HepG2 (cell line): Measurements from ENCODE around the gene STX8. TPM values are rescaled to one million over a fixed set of nuclear protein-coding genes. Genes with fewer than 3 reads are reported as not detected.

ENCODE experiments used
- ASH2L ChIP-seq: fragments of 300-600, 200-600 bp; sonication (generic); IDR thresholded peaks from 2 replicates; pipeline ENCODE4 v1.7.0; 2017; ENCODE audit warnings: low read depth, mild to moderate bottlenecking, moderate library complexity, mixed read lengths, low read length; ENCODE audit not compliant: insufficient read length
- ELF1 ChIP-seq: sonication (generic); formaldehyde crosslinking; IDR thresholded peaks from 2 replicates; pipeline ENCODE4 v1.4.0; 2020; ENCODE audit warnings: missing genetic modification reagents
- HNRNPK ChIP-seq: fragments of 200-400 bp; formaldehyde crosslinking; IDR thresholded peaks from 2 replicates; pipeline ENCODE4 v1.6.1; 2018; ENCODE audit warnings: low read length, low read depth, moderate library complexity, mild to moderate bottlenecking; ENCODE audit not compliant: poor library complexity, severe bottlenecking
- MEIS1 ChIP-seq: sonication (generic); formaldehyde crosslinking; IDR thresholded peaks from 2 replicates; pipeline ENCODE4 v1.9.0; 2021; ENCODE audit warnings: mild to moderate bottlenecking, missing genetic modification reagents, moderate library complexity, borderline replicate concordance
- PBX2 ChIP-seq: IDR thresholded peaks from 2 replicates; pipeline ENCODE4 v1.6.1; 2016; ENCODE audit warnings: control low read depth
- THAP11 ChIP-seq: IDR thresholded peaks from 2 replicates; pipeline ENCODE4 v1.6.1; 2016; ENCODE audit warnings: missing biosample characterization, missing genetic modification reagents
- ZBTB14 ChIP-seq: sonication (generic); formaldehyde crosslinking; IDR thresholded peaks from 2 replicates; pipeline ENCODE4 v1.4.0; 2020; ENCODE audit warnings: missing genetic modification reagents
- ZFP1 ChIP-seq: IDR thresholded peaks from 2 replicates; pipeline ENCODE4 v1.6.1; 2016
- ZNF180 ChIP-seq: sonication (generic); formaldehyde crosslinking; IDR thresholded peaks from 2 replicates; pipeline ENCODE4 v1.4.0; 2020; ENCODE audit warnings: low read depth, missing genetic modification reagents, borderline replicate concordance
- ZNF275 ChIP-seq: sonication (generic); formaldehyde crosslinking; IDR thresholded peaks from 2 replicates; pipeline ENCODE4 v1.8.0; 2022; ENCODE audit warnings: missing genetic modification reagents, mild to moderate bottlenecking, inconsistent platforms, borderline replicate concordance
- polyA plus RNA-seq, 8 experiments: library from polyadenylated mRNA; depleted of rRNA in 3 of 8; stranded (reverse) in 7 of 8; unstranded in 1 of 8; fragments of >200 nt; fragmentation: Illumina TruSeq in 4 of 8; extraction: Trizol in 4 of 8; gene quantifications; 2 replicates each; pipeline versions ENCODE4 v1.2.1 to v1.2.3, GENCODE V29; 2011 to 2016; ENCODE audit warnings: low read depth in 4 of 8, missing spikeins in 1 of 8, mixed read lengths in 1 of 8; ENCODE audit not compliant: insufficient read depth in 1 of 8
- total RNA-seq, 5 experiments: library from RNA; depleted of rRNA; stranded (reverse); fragments of >200 nt; fragmentation: Illumina TruSeq; extraction: Trizol; gene quantifications; 2 replicates each; pipeline ENCODE4 v1.2.3, GENCODE V29; 2016; ENCODE audit warnings: low read depth in 1 of 5
- TF ChIP-seq, protein P1 (sequence below): sonication (generic); formaldehyde crosslinking; IDR thresholded peaks from 2 replicates; pipeline ENCODE4 v1.4.0; 2020; ENCODE audit warnings: missing genetic modification reagents, mild to moderate bottlenecking, borderline replicate concordance
- TF ChIP-seq, protein P2 (sequence below): sonication (generic); formaldehyde crosslinking; IDR thresholded peaks from 2 replicates; pipeline ENCODE4 v1.4.0; 2020; ENCODE audit warnings: mild to moderate bottlenecking, missing genetic modification reagents
- TF ChIP-seq, protein P3 (sequence below): sonication (generic); formaldehyde crosslinking; IDR thresholded peaks from 2 replicates; pipeline ENCODE4 v1.5.0; 2020; ENCODE audit warnings: missing genetic modification reagents

Gene STX8
- total and polyA plus RNA-seq, 2 of the 13 experiments (the other 11 are each of a cell fraction or from before 2014, with no cell fraction given): 36.4 to 53.6 TPM

GRCh38 chr17:9575381-9576101, at the start of gene STX8 (continued):
- TF ChIP-seq ZNF180 (CRISPR knock-in tag) (no peak), ELF1 (CRISPR knock-in tag) (peak; percentile 97), ZBTB14 (no peak), HNRNPK (peak; percentile 88), ASH2L (peak; percentile 74), PBX2 (CRISPR knock-in tag) (no peak), ZFP1 (peak; percentile 60; the same call in 1 of the 2 replicates), MEIS1 (CRISPR knock-in tag) (peak; percentile 25; the same call in 1 of the 2 replicates), THAP11 (peak; percentile 91), ZNF275 (no peak)
- TF ChIP-seq, protein P1, sequence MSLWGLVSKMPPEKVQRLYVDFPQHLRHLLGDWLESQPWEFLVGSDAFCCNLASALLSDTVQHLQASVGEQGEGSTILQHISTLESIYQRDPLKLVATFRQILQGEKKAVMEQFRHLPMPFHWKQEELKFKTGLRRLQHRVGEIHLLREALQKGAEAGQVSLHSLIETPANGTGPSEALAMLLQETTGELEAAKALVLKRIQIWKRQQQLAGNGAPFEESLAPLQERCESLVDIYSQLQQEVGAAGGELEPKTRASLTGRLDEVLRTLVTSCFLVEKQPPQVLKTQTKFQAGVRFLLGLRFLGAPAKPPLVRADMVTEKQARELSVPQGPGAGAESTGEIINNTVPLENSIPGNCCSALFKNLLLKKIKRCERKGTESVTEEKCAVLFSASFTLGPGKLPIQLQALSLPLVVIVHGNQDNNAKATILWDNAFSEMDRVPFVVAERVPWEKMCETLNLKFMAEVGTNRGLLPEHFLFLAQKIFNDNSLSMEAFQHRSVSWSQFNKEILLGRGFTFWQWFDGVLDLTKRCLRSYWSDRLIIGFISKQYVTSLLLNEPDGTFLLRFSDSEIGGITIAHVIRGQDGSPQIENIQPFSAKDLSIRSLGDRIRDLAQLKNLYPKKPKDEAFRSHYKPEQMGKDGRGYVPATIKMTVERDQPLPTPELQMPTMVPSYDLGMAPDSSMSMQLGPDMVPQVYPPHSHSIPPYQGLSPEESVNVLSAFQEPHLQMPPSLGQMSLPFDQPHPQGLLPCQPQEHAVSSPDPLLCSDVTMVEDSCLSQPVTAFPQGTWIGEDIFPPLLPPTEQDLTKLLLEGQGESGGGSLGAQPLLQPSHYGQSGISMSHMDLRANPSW (CRISPR knock-in tag): no peak
- TF ChIP-seq, protein P2, sequence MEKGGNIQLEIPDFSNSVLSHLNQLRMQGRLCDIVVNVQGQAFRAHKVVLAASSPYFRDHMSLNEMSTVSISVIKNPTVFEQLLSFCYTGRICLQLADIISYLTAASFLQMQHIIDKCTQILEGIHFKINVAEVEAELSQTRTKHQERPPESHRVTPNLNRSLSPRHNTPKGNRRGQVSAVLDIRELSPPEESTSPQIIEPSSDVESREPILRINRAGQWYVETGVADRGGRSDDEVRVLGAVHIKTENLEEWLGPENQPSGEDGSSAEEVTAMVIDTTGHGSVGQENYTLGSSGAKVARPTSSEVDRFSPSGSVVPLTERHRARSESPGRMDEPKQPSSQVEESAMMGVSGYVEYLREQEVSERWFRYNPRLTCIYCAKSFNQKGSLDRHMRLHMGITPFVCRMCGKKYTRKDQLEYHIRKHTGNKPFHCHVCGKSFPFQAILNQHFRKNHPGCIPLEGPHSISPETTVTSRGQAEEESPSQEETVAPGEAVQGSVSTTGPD: no peak
- TF ChIP-seq, protein P3, sequence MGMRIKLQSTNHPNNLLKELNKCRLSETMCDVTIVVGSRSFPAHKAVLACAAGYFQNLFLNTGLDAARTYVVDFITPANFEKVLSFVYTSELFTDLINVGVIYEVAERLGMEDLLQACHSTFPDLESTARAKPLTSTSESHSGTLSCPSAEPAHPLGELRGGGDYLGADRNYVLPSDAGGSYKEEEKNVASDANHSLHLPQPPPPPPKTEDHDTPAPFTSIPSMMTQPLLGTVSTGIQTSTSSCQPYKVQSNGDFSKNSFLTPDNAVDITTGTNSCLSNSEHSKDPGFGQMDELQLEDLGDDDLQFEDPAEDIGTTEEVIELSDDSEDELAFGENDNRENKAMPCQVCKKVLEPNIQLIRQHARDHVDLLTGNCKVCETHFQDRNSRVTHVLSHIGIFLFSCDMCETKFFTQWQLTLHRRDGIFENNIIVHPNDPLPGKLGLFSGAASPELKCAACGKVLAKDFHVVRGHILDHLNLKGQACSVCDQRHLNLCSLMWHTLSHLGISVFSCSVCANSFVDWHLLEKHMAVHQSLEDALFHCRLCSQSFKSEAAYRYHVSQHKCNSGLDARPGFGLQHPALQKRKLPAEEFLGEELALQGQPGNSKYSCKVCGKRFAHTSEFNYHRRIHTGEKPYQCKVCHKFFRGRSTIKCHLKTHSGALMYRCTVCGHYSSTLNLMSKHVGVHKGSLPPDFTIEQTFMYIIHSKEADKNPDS (CRISPR knock-in tag): no peak
